Neuronal stem cell (in vitro differentiated cells): ENCODE data around the gene MAPKAPK5.
A peak's percentile ranks its signal among the peaks of the same experiment; 100 is the strongest.
"Not testable (repeated sequence)": the region's sequence is repeated elsewhere in the genome, so short reads cannot be mapped to it uniquely, and the experiment has no call there.

Experiments
- DNase-seq: peaks from one replicate; pipeline ENCODE4 v3.0.0-alpha.2; 2013; ENCODE audit warnings: low spot score
- H2AFZ ChIP-seq: one replicate; pipeline ENCODE4 v1.6.1; 2013; ENCODE audit warnings: mild to moderate bottlenecking, low read length, inconsistent platforms
- H2AK5ac ChIP-seq: 2 replicates; pipeline ENCODE4 v1.6.1; 2013; ENCODE audit warnings: low read depth, mild to moderate bottlenecking, inconsistent platforms, low read length, moderate library complexity, mixed read lengths
- H2BK120ac ChIP-seq: 2 replicates; pipeline ENCODE4 v1.6.1; 2013; ENCODE audit warnings: low read depth, mild to moderate bottlenecking, inconsistent platforms, low read length, moderate library complexity, mixed read lengths
- H2BK12ac ChIP-seq: one replicate; pipeline ENCODE4 v1.6.1; 2013; ENCODE audit warnings: low read length, inconsistent platforms
- H2BK15ac ChIP-seq: 2 replicates; pipeline ENCODE4 v1.6.1; 2013; ENCODE audit warnings: mild to moderate bottlenecking, low read length, inconsistent platforms, mixed read lengths
- H2BK5ac ChIP-seq: one replicate; pipeline ENCODE4 v1.6.1; 2013; ENCODE audit warnings: inconsistent platforms, mild to moderate bottlenecking, low read length, moderate library complexity
- H3K14ac ChIP-seq: one replicate; pipeline ENCODE4 v1.6.1; 2013; ENCODE audit warnings: low read length, inconsistent platforms
- H3K18ac ChIP-seq: 2 replicates; pipeline ENCODE4 v1.6.1; 2013; ENCODE audit warnings: low read length, inconsistent platforms
- H3K23ac ChIP-seq: 2 replicates; pipeline ENCODE4 v1.6.1; 2013; ENCODE audit warnings: low read depth, mild to moderate bottlenecking, mixed read lengths, low read length, inconsistent platforms; ENCODE audit not compliant: poor library complexity
- H3K27ac ChIP-seq: replicated peaks from 3 replicates; pipeline ENCODE4 v1.5.1; 2013; ENCODE audit warnings: low read length, inconsistent platforms
- H3K27me3 ChIP-seq, 3 experiments: 2 replicates each; pipeline ENCODE4 v1.6.1; 2013; ENCODE audit warnings: low read length in 3 of 3, mild to moderate bottlenecking in 2 of 3, inconsistent platforms in 1 of 3, low read depth in 1 of 3, mixed read lengths in 1 of 3, moderate library complexity in 1 of 3; ENCODE audit not compliant: control insufficient read depth in 3 of 3, insufficient read depth in 3 of 3
- H3K36me3 ChIP-seq, 2 donors: replicated peaks in 1 of 2; 2 replicates each; pipeline ENCODE4 v1.6.1; 2013; ENCODE audit warnings: low read length in 2 of 2; ENCODE audit not compliant: control insufficient read depth in 2 of 2, insufficient read depth in 2 of 2
- H3K4ac ChIP-seq: 2 replicates; pipeline ENCODE4 v1.6.1; 2013; ENCODE audit warnings: inconsistent platforms, mild to moderate bottlenecking, low read length, moderate library complexity
- H3K4me1 ChIP-seq, 2 donors: 1 replicate in 1 of 2; 2 replicates in 1 of 2; pipeline ENCODE4 v1.6.1; 2013; ENCODE audit warnings: low read length in 2 of 2, low read depth in 1 of 2; ENCODE audit not compliant: control insufficient read depth in 2 of 2, insufficient read depth in 1 of 2
- H3K4me2 ChIP-seq: one replicate; pipeline ENCODE4 v1.6.1; 2013; ENCODE audit warnings: mild to moderate bottlenecking, low read length, inconsistent platforms; ENCODE audit not compliant: insufficient read depth, poor library complexity, severe bottlenecking
- H3K4me3 ChIP-seq, 2 donors: 2 replicates each; pipeline ENCODE4 v1.5.1; 2013; ENCODE audit warnings: low read length in 2 of 2, mild to moderate bottlenecking in 2 of 2, inconsistent platforms in 1 of 2, moderate library complexity in 1 of 2
- H3K79me1 ChIP-seq: one replicate; pipeline ENCODE4 v1.6.1; 2013; ENCODE audit warnings: low read depth, mild to moderate bottlenecking, inconsistent platforms, low read length, moderate library complexity
- H3K9ac ChIP-seq: one replicate; pipeline ENCODE4 v1.6.1; 2013; ENCODE audit warnings: mild to moderate bottlenecking, low read depth, low read length, inconsistent platforms; ENCODE audit not compliant: poor library complexity
- H3K9me3 ChIP-seq, 2 donors: replicated peaks in 1 of 2; 2 replicates each; pipeline versions ENCODE3 to v1.6.1; 2013; ENCODE audit warnings: low read length in 2 of 2, mild to moderate bottlenecking in 2 of 2, inconsistent platforms in 1 of 2, low read depth in 1 of 2, mixed read lengths in 1 of 2, moderate library complexity in 1 of 2; ENCODE audit not compliant: control insufficient read depth in 2 of 2, insufficient read depth in 1 of 2
- H4K8ac ChIP-seq: one replicate; pipeline ENCODE4 v1.6.1; 2013; ENCODE audit warnings: low read depth, mild to moderate bottlenecking, inconsistent platforms, low read length, moderate library complexity
- H4K91ac ChIP-seq: one replicate; pipeline ENCODE4 v1.6.1; 2013; ENCODE audit warnings: low read length, low read depth, mild to moderate bottlenecking, inconsistent platforms; ENCODE audit not compliant: poor library complexity
- WGBS, 2 donors: extraction: QIAGEN DNeasy Blood & Tissue Kit; methylation state at CpG; one replicate each; pipeline ENCODE4 v1.1.7; 2013; ENCODE audit warnings: missing lambda C conversion rate in 2 of 2, mixed read lengths in 1 of 2; ENCODE audit not compliant: insufficient read length in 2 of 2, insufficient replicate concordance in 1 of 2; ENCODE audit errors: extremely low coverage in 2 of 2; 5-methylcytosine and 5-hydroxymethylcytosine counted together

The MAPKAPK5 gene

GRCh38 chr12:111835531-111836181 is 6.4 kb upstream of the MAPKAPK5 start:
- no CpG with 5 or more reads among the region's 28 CpGs for WGBS, 2 donors
- not testable (repeated sequence) for H3K4ac ChIP-seq

GRCh38 chr12:111838353-111838752 is 3.7 kb upstream of the MAPKAPK5 start:
- Histone ChIP-seq H3K9me3 (peaks cover 0 to 1% of the 10 kb centered on the region in 2 donors), H2AFZ (no peak overlapping the region), H3K27ac (no peak overlapping the region), H2BK5ac (no peak overlapping the region), H3K4ac (no peak overlapping the region), H4K8ac (no peak overlapping the region), H3K4me1 (peaks cover 4 to 5% of the 10 kb centered on the region in 2 donors), H3K4me2 (no peak overlapping the region), H2BK120ac (no peak overlapping the region), H2BK15ac (no peak overlapping the region), H3K4me3 (no peak overlapping the region), H3K27me3 (no peaks in the 10 kb centered on the region), H2BK12ac (no peak overlapping the region), H3K9ac (no peak overlapping the region), H3K18ac (no peak overlapping the region), H4K91ac (no peak overlapping the region), H2AK5ac (no peak overlapping the region), H3K36me3 (peaks cover 6 to 13% of the 10 kb centered on the region in 2 donors), H3K23ac (no peak overlapping the region), H3K79me1 (peaks cover 9% of the 10 kb centered on the region), H3K14ac (no peak overlapping the region)
- no peak for DNase-seq
- no CpG with 5 or more reads among the region's 3 CpGs for WGBS, 2 donors

More at GRCh38 chr12:111835531-111836181, 6.4 kb upstream of the MAPKAPK5 start:
- not testable (repeated sequence) for H3K9me3 ChIP-seq, H3K4me3 ChIP-seq, H3K14ac ChIP-seq, H3K9ac ChIP-seq, H3K4me1 ChIP-seq, H3K27me3 ChIP-seq, DNase-seq, H4K91ac ChIP-seq, H3K4me2 ChIP-seq, H4K8ac ChIP-seq, H2AK5ac ChIP-seq, H2AFZ ChIP-seq, H3K79me1 ChIP-seq, H3K23ac ChIP-seq, H3K18ac ChIP-seq, H2BK5ac ChIP-seq, H2BK120ac ChIP-seq, H3K27ac ChIP-seq, H2BK15ac ChIP-seq
- H3K36me3 ChIP-seq, result peaks cover 6 to 13% of the 10 kb centered on the region in 2 donors
- peak overlapping the region; percentile 41 for H2BK12ac ChIP-seq

GRCh38 chr12:111840807-111841206 is 1.2 kb upstream of the MAPKAPK5 start:
- Histone ChIP-seq H3K4me2 (peak overlapping the region; percentile 55), H3K4ac (no peak overlapping the region), H3K23ac (no peak overlapping the region), H3K27me3 (no peaks in the 10 kb centered on the region), H2BK120ac (no peak overlapping the region), H2BK5ac (no peak overlapping the region), H2BK15ac (no peak overlapping the region), H3K4me3 (peak overlapping the region; percentile 63 to 93), H3K18ac (no peak overlapping the region), H4K91ac (no peak overlapping the region), H3K27ac (no peak overlapping the region), H3K9me3 (peaks cover 0 to 1% of the 10 kb centered on the region in 2 donors), H4K8ac (no peak overlapping the region), H3K36me3 (peaks cover 8 to 36% of the 10 kb centered on the region in 2 donors), H3K4me1 (peaks cover 4 to 7% of the 10 kb centered on the region in 2 donors), H3K79me1 (peaks cover 16% of the 10 kb centered on the region), H2AK5ac (no peak overlapping the region), H2BK12ac (no peak overlapping the region), H3K9ac (no peak overlapping the region), H3K14ac (no peak overlapping the region), H2AFZ (peak overlapping the region; percentile 97)
- WGBS, 2 donors, result no CpG with 5 or more reads among the region's 11 CpGs
- DNase-seq, result no peak

GRCh38 chr12:111841236-111841749 is 735 bp upstream of the MAPKAPK5 start:
- Histone ChIP-seq H3K4me2 (peak overlapping the region; percentile 55), H3K36me3 (peaks cover 10 to 41% of the 10 kb centered on the region in 2 donors), H3K4me1 (peaks cover 4 to 7% of the 10 kb centered on the region in 2 donors), H3K27ac (peak overlapping the region; percentile 1), H3K79me1 (peaks cover 19% of the 10 kb centered on the region), H2BK5ac (no peak overlapping the region), H3K9me3 (peaks cover 0 to 1% of the 10 kb centered on the region in 2 donors), H2AK5ac (no peak overlapping the region), H3K4me3 (peak overlapping the region; percentile 63 to 93), H3K18ac (peak overlapping the region; percentile 32), H2BK120ac (no peak overlapping the region), H2BK15ac (no peak overlapping the region), H3K9ac (peak overlapping the region; percentile 94), H2AFZ (peak overlapping the region; percentile 97), H2BK12ac (no peak overlapping the region), H3K4ac (no peak overlapping the region), H4K8ac (no peak overlapping the region), H3K14ac (no peak overlapping the region), H4K91ac (no peak overlapping the region), H3K23ac (no peak overlapping the region), H3K27me3 (no peaks in the 10 kb centered on the region)
- no peak for DNase-seq
- no CpG with 5 or more reads among the region's 13 CpGs for WGBS, 2 donors
